Endothelial cell of umbilical vein (primary cell): ENCODE measurements around the gene KIAA1217. TPM values are rescaled to one million over a fixed set of nuclear protein-coding genes. Genes with fewer than 3 reads are reported as not detected.
A peak's percentile ranks its signal among the peaks of the same experiment; 100 is the strongest.

ENCODE experiments used
- BruUV-seq: library from RNA; stranded (reverse); fragments of 400-500 nt; replicated peaks from 2 replicates; lab custom pipeline; 2021; lab: Mats Ljungman, UMichigan
- CTCF ChIA-PET: fragments of 300-600, 350-600 bp; sonication (Branson Sonifier 250); formaldehyde crosslinking; loops from one replicate; lab custom pipeline; 2021; ENCODE audit warnings: antibody characterized with exemption, inconsistent platforms; lab: Charles Lee
- POLR2A ChIA-PET: fragments of 300-600, 350-600 bp; sonication (Branson Sonifier 250); formaldehyde crosslinking; loops from one replicate; lab custom pipeline; 2021; ENCODE audit warnings: antibody characterized with exemption, inconsistent platforms; lab: Charles Lee
- DNase-seq: peaks from one replicate; pipeline ENCODE4 v3.0.0-alpha.2; 2011; ENCODE audit warnings: low read depth, low spot score
- FAIRE-seq: peaks from 2 replicates; lab custom pipeline; 2011; peaks lifted over from hg19 to GRCh38; lab: Jason Lieb, UNC
- H2AFZ ChIP-seq: 2 replicates; pipeline ENCODE4 v1.6.0; 2012; ENCODE audit warnings: low read depth, low read length, control low read depth, inconsistent platforms
- H3K27ac ChIP-seq: 2 replicates; pipeline ENCODE4 v1.5.1; 2011; ENCODE audit warnings: low read depth, mild to moderate bottlenecking, control low read depth, low read length, moderate library complexity; ENCODE audit not compliant: insufficient read depth
- H3K27me3 ChIP-seq, 2 experiments: 2 replicates each; pipeline versions ENCODE4 v1.6.0 to v1.6.1; 2011; ENCODE audit warnings: low read length in 2 of 2, mixed read lengths in 1 of 2; ENCODE audit not compliant: control insufficient read depth in 2 of 2, insufficient read depth in 2 of 2
- H3K36me3 ChIP-seq, 2 experiments: 2 replicates in 1 of 2; 3 replicates in 1 of 2; pipeline ENCODE4 v1.5.1; 2011; ENCODE audit warnings: low read length in 2 of 2, mild to moderate bottlenecking in 1 of 2, moderate library complexity in 1 of 2; ENCODE audit not compliant: control insufficient read depth in 2 of 2, insufficient read depth in 2 of 2; ENCODE audit errors: extremely low read depth in 1 of 2
- H3K4me1 ChIP-seq: 3 replicates; pipeline ENCODE4 v1.5.1; 2011; ENCODE audit warnings: mild to moderate bottlenecking, low read length; ENCODE audit not compliant: control insufficient read depth, insufficient read depth; ENCODE audit errors: extremely low read depth
- H3K4me2 ChIP-seq: 2 replicates; pipeline ENCODE4 v1.6.1; 2011; ENCODE audit warnings: low read length, control low read depth, mixed read lengths; ENCODE audit not compliant: insufficient read depth
- H3K4me3 ChIP-seq, 3 experiments: fragments of 200-600 bp in 1 of 3; sonication (generic), shearing (Covaris generic) in 1 of 3; replicated peaks in 1 of 3; 2 replicates each; pipeline ENCODE4 v1.5.1; 2011 to 2016; ENCODE audit warnings: control low read depth in 3 of 3, low read length in 3 of 3, mild to moderate bottlenecking in 2 of 3, inconsistent platforms in 1 of 3, low read depth in 1 of 3, moderate library complexity in 1 of 3; ENCODE audit not compliant: insufficient read depth in 1 of 3
- H3K79me2 ChIP-seq: 2 replicates; pipeline ENCODE4 v1.6.0; 2012; ENCODE audit warnings: low read length, inconsistent platforms; ENCODE audit not compliant: control insufficient read depth, insufficient read depth
- H3K9ac ChIP-seq: replicated peaks from 2 replicates; pipeline ENCODE3; 2011; ENCODE audit warnings: low read length, control low read depth; ENCODE audit not compliant: insufficient read depth; ENCODE audit errors: extremely low read depth
- H3K9me1 ChIP-seq: replicated peaks from 3 replicates; pipeline ENCODE4 v1.6.0; 2011; ENCODE audit warnings: mild to moderate bottlenecking, low read length; ENCODE audit not compliant: control insufficient read depth, insufficient read depth; ENCODE audit errors: extremely low read depth
- H3K9me3 ChIP-seq: replicated peaks from 2 replicates; pipeline ENCODE4 v1.5.1; 2012; ENCODE audit warnings: low read length, inconsistent platforms; ENCODE audit not compliant: control insufficient read depth, insufficient read depth
- H4K20me1 ChIP-seq: replicated peaks from 2 replicates; pipeline ENCODE3; 2011; ENCODE audit warnings: mild to moderate bottlenecking, low read length; ENCODE audit not compliant: control insufficient read depth, insufficient read depth; ENCODE audit errors: extremely low read depth
- CTCF ChIP-seq, 2 donors: IDR thresholded peaks; 1 replicate in 1 of 2; 2 replicates in 1 of 2; pipeline ENCODE4 v1.5.1; 2011; ENCODE audit warnings: low read length in 2 of 2, mild to moderate bottlenecking in 2 of 2, moderate library complexity in 2 of 2, control low read depth in 1 of 2, inconsistent platforms in 1 of 2, low read depth in 1 of 2; ENCODE audit not compliant: insufficient read depth in 1 of 2; ENCODE audit errors: extremely low read depth in 1 of 2
- EZH2 ChIP-seq: IDR thresholded peaks from 2 replicates; pipeline ENCODE4 v1.6.1; 2012; ENCODE audit warnings: borderline replicate concordance, low read depth, mild to moderate bottlenecking, moderate library complexity, low read length, inconsistent platforms; ENCODE audit not compliant: severe bottlenecking
- FOS ChIP-seq: IDR thresholded peaks from 2 replicates; pipeline ENCODE4 v1.6.1; 2011; ENCODE audit warnings: mild to moderate bottlenecking, low read length, moderate library complexity, borderline replicate concordance; ENCODE audit not compliant: insufficient read depth
- GATA2 ChIP-seq: IDR thresholded peaks from 2 replicates; pipeline ENCODE4 v1.7.0; 2011; ENCODE audit warnings: low read depth, mild to moderate bottlenecking, moderate library complexity, mixed read lengths, low read length; ENCODE audit not compliant: insufficient read length, insufficient read depth
- JUN ChIP-seq: IDR thresholded peaks from 2 replicates; pipeline ENCODE4 v1.6.1; 2011; ENCODE audit warnings: borderline replicate concordance, low read depth; ENCODE audit not compliant: insufficient read length, insufficient read depth
- POLR2A ChIP-seq: IDR thresholded peaks from 2 replicates; pipeline ENCODE4 v1.6.1; 2012; ENCODE audit warnings: low read depth, mild to moderate bottlenecking, control low read depth, low read length
- POLR2AphosphoS5 ChIP-seq: IDR thresholded peaks from 2 replicates; pipeline ENCODE4 v1.6.1; 2012; ENCODE audit warnings: low read depth, mild to moderate bottlenecking, control low read depth, low read length, moderate library complexity; ENCODE audit not compliant: insufficient read depth
- dilution Hi-C: fragments of 300-500 bp; cut with MboI; formaldehyde crosslinking; loops from one replicate; pipeline ENCODE4 v1.15.0; 2019; ENCODE audit warnings: low sequenced_read_pairs; ENCODE audit not compliant: extremely low pct_ligation_motif_present
- intact Hi-C: fragments of 100-400 bp; cut with micrococcal nuclease; formaldehyde crosslinking; loops from one replicate; pipeline ENCODE4 v1.10.0; 2022
- polyA plus RNA-seq, 4 experiments: library from polyadenylated mRNA; depleted of rRNA in 3 of 4; stranded (reverse) in 3 of 4; unstranded in 1 of 4; fragments of >200 nt; gene quantifications; 2 replicates each; pipeline versions ENCODE4 v1.2.1 to v1.2.3, GENCODE V29; 2011 to 2012; ENCODE audit warnings: missing spikeins in 1 of 4
- total RNA-seq: library from RNA; stranded (reverse); gene quantifications from 2 replicates; pipeline ENCODE4 v1.2.3, GENCODE V29; 2021

Gene KIAA1217
- total and polyA plus RNA-seq, 2 donors (not counting 3 experiments of a cell fraction or from before 2014, with no cell fraction given), result 0.83 to 10.3 TPM

- no peaks in the 10 kb centered on the region for H3K9me3 ChIP-seq
- FAIRE-seq (no peak), DNase-seq (no peak)
- BruUV-seq, result no TSS peak
- intact Hi-C loops (no loop called here), dilution Hi-C loops (no loop called here)
- no peaks in the 10 kb centered on the region for H3K79me2 ChIP-seq
- no peak overlapping the region for H3K4me2 ChIP-seq
- no peaks in the 10 kb centered on the region for H3K27me3 ChIP-seq
- ChIA-PET POLR2A (no interaction called here), CTCF (no interaction called here)
- no peak overlapping the region for H3K4me3 ChIP-seq
- H4K20me1 ChIP-seq, result no peaks in the 10 kb centered on the region
- H3K9me1 ChIP-seq, result no peaks in the 10 kb centered on the region
- no peaks in the 10 kb centered on the region for H3K36me3 ChIP-seq
- no peaks in the 10 kb centered on the region for H3K4me1 ChIP-seq
- H2AFZ ChIP-seq, result no peak overlapping the region
- H3K9ac ChIP-seq, result no peak overlapping the region
- H3K27ac ChIP-seq, result no peak overlapping the region
- TF ChIP-seq GATA2 (no peak), FOS (no peak), EZH2 (no peak), POLR2AphosphoS5 (no peak)
These were observed 226.0 kb downstream of the KIAA1217 start for GRCh38 chr10:24434961-24435360.

GRCh38 chr10:24435374-24435773 lies 226.4 kb downstream of the KIAA1217 start:
- intact Hi-C loops (no loop called here), dilution Hi-C loops (no loop called here)
- no peaks in the 10 kb centered on the region for H3K4me1 ChIP-seq
- no peak for FAIRE-seq
- H3K9ac ChIP-seq, result no peak overlapping the region
- TF ChIP-seq POLR2A (no peak), FOS (no peak), CTCF (IDR thresholded peaks at IDR 0.05; ENCODE audit: extremely low read depth in 1 of 2, insufficient read depth in 1 of 2, low read depth in 1 of 2, low read length in 2 of 2) (no peak), GATA2 (no peak), JUN (peak; percentile 11)
- H3K79me2 ChIP-seq, result no peaks in the 10 kb centered on the region
- H3K9me3 ChIP-seq, result no peaks in the 10 kb centered on the region
- no peak overlapping the region for H2AFZ ChIP-seq
- no peak overlapping the region for H3K4me3 ChIP-seq
- no TSS peak for BruUV-seq
- DNase-seq, result no peak
- CTCF ChIA-PET, result no interaction called here
- H3K36me3 ChIP-seq, result no peaks in the 10 kb centered on the region
- no peak overlapping the region for H3K27ac ChIP-seq
- H3K27me3 ChIP-seq, result no peaks in the 10 kb centered on the region
- POLR2A ChIA-PET, result no interaction called here
- H3K9me1 ChIP-seq, result no peaks in the 10 kb centered on the region
- H4K20me1 ChIP-seq, result no peaks in the 10 kb centered on the region
- no peak overlapping the region for H3K4me2 ChIP-seq
